ENCODE results near the gene PPP1R13B. TPM values are rescaled to one million over a fixed set of nuclear protein-coding genes. Genes with fewer than 3 reads are reported as not detected.
"Not testable (repeated sequence)": the region's sequence is repeated elsewhere in the genome, so short reads cannot be mapped to it uniquely, and the experiment has no call there.

PPP1R13B gene, protein sequence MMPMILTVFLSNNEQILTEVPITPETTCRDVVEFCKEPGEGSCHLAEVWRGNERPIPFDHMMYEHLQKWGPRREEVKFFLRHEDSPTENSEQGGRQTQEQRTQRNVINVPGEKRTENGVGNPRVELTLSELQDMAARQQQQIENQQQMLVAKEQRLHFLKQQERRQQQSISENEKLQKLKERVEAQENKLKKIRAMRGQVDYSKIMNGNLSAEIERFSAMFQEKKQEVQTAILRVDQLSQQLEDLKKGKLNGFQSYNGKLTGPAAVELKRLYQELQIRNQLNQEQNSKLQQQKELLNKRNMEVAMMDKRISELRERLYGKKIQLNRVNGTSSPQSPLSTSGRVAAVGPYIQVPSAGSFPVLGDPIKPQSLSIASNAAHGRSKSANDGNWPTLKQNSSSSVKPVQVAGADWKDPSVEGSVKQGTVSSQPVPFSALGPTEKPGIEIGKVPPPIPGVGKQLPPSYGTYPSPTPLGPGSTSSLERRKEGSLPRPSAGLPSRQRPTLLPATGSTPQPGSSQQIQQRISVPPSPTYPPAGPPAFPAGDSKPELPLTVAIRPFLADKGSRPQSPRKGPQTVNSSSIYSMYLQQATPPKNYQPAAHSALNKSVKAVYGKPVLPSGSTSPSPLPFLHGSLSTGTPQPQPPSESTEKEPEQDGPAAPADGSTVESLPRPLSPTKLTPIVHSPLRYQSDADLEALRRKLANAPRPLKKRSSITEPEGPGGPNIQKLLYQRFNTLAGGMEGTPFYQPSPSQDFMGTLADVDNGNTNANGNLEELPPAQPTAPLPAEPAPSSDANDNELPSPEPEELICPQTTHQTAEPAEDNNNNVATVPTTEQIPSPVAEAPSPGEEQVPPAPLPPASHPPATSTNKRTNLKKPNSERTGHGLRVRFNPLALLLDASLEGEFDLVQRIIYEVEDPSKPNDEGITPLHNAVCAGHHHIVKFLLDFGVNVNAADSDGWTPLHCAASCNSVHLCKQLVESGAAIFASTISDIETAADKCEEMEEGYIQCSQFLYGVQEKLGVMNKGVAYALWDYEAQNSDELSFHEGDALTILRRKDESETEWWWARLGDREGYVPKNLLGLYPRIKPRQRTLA
- total RNA-seq: 67.8 TPM
- long read RNA-seq, partial matches to known transcripts: 12 of 32 reads
- long read RNA-seq, other reads (novel, unspliced or antisense): 15 of 32 reads

DNA sequence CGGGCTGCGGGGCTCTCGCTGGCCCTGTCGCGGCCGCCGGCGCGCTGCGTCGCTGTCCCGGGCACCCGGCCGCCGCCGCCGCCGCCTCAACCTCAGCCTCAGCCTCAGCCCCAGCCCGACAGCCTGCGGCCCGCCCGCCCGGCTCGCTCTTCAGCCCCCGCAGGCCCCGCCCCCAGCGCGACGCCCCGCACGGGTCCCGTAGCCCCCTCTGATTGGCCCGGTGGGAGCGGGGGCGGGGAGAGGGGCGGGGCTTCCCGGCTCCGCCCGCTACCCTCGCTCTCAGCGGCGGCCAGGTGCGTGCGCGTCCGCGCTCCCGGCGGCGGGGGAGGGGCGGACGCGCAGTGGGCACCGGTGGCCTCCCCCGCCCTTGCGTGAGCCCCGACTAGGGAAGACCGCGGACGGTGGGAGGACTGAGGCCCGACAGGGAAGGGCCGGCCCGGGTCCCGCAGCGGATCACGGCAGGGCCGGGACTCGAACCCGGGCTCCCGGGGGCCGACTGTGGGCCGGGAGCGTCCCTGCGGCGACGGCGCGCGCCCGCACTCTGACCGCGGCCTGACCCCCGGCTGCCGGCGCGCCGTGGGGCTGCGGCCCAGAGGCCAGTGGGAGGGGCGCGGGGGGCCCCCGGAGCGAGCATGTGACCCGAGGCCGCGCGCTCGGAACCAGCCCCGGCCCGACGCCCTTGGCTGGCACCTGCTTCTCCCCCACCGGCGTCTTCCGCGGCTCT is at the start of gene PPP1R13B:
Gene PPP1R13B, minus strand, starts transcription at position 125 of the 724 bp plus-strand sequence. CDS start 268 bp downstream, outside the sequence.
- intact Hi-C loops (cut with DNase I): loop anchor here (2.0 to 5.0 kb wide), 2 partner anchors 33 to 40 kb away; no protein-coding TSS in a partner anchor
- DNase-seq (ENCODE audit: low spot score): peak; percentile 96

DNA sequence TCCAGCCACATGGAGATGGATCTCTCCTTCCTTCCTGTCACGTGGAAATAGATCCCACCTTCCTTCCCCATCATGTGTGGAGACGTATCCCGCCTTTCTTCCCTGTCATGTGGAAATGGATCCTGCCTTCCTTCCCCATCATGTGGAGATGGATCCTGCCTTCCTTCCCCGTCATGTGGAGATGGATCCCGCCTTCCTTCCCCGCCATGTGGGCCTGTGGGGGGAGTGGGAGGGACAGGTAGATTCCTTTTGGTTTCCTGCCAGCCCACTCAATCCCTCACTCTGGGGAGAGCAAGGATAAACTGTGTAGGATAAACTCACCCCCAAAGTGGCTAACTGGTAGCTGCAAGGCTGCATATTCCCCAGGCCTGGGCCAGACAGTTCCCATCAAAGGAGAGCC is 49.2 kb upstream of the PPP1R13B start:
- no peak for DNase-seq (ENCODE audit: low spot score)
- intact Hi-C loops (cut with DNase I): no loop called here

GRCh38 chr14:103894723-103895059 is 47.3 kb upstream of the PPP1R13B start:
- DNase-seq (ENCODE audit: low spot score): no peak
- intact Hi-C loops (cut with DNase I): no loop called here

DNA sequence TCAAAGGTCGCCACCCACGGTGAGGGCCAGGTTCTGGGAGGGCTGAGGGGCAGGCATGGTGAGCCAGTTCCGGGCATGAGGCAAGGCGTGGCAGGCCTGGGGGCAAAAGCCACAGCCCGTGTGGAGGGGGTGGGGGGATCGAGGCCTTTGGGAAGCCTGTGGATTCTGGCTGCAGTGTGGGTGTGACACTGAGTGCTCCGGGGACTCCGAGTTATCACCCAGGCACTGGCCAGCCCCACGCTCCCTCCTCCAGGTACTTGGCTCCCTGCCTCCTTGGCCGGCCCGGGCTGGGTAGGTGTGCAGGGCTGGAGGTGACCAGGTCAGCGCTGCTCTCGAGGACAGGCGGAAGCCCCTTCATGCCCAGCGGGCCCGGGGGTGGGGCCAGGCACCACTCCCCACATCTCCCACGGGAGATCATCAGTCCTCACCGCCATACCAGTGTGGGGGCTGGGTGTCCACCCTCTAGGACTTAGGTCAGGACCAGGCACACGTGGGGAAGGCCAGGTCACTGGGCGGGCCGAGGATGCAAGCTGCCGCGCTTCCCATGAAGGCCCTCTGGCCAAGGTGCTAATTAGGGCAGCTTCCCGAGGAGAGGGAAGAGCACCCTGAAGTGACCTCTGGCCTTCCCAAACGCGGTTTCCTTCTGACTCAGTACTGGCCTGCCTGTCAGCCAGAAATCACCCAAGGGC is 46.8 kb upstream of the PPP1R13B start:
- intact Hi-C loops (cut with DNase I): no loop called here
- no peak for DNase-seq (ENCODE audit: low spot score)

GRCh38 chr14:103892247-103892646 is 44.9 kb upstream of the PPP1R13B start:
- intact Hi-C loops (cut with DNase I): no loop called here
- no peak for DNase-seq (ENCODE audit: low spot score)

DNA sequence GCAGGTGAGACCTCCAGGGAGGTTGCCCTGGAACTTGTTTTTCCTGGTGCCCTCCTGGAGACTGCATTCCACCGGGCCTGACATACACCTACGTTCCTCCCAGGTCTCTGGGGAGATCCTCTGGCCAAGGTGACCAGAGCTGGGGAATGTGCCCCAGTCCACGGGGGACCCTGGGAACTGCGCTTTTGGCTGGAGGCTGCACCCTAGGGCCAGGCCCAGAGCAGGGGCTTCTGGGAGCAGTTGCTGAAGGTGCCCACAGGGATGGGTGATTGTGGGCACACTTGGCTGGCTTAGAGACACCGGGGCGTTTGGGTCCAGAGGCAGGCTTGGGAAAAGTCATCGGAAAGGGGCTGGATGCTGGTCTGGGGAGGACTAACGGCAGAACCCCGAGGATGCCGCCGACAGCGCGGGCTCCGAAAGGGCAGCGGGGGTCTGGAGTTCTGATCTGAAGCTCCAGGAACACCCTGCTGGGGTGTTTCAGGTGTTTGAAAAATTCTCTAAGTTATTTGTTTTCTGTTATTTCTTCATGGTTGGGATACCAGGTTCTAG is 44.4 kb upstream of the PPP1R13B start:
- no peak for DNase-seq (ENCODE audit: low spot score)
- intact Hi-C loops (cut with DNase I): no loop called here

GRCh38 chr14:103890821-103891666 is 43.7 kb upstream of the PPP1R13B start:
- intact Hi-C loops (cut with DNase I): no loop called here
- no peak for DNase-seq (ENCODE audit: low spot score)

DNA sequence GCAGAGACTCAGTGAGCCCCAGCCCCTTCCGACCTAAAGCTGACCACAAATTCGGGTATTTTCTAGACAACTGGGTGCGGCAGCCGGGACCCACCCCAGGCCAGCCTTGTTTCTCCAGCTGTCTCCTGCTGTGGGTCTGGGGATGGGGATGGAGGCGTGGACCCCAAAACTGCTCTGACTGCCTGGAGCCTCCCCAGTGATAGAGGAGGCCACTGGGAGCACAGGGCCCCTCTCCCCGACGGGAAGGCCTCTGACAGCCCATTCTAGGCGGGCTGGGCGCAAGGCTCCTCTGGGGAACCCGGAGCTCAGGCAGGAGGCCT is 42.6 kb upstream of the PPP1R13B start:
- intact Hi-C loops (cut with DNase I): no loop called here
- no peak for DNase-seq (ENCODE audit: low spot score)

GRCh38 chr14:103889313-103890051 is 42.1 kb upstream of the PPP1R13B start:
- intact Hi-C loops (cut with DNase I): no loop called here

GRCh38 chr14:103889002-103889312 is 41.6 kb upstream of the PPP1R13B start:
- intact Hi-C loops (cut with DNase I); DNase-seq (ENCODE audit: low spot score): not testable (repeated sequence)

More at GRCh38 chr14:103889313-103890051, 42.1 kb upstream of the PPP1R13B start:
- DNase-seq (ENCODE audit: low spot score): no peak

DNA sequence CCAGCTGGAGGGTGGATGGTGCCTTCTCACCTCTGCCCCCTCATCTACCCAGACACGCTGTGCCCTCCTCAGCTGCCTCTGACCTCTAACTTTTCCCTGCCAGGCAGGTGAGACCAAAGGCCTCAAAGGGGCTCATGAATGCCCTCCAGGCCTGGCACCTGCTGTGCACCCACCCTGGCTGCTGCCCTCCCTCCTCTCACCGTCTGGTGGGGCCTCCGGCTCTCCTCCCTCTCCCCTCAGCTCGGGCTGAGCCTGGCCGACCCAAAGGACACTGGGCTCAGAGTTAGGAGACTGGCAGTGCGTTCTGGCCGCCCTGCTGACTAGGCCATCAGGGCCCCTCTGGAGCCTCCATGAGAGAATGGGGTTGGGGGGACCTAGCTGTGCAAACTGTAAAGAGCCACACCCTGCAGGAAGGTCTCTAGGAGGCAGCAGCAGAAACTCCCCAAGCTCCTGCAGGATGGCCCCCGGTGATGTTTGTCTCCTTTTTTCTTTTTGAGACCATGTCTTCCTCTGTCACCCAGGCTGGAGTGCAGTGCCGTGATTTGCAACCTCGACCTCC is 40.3 kb upstream of the PPP1R13B start:
- DNase-seq (ENCODE audit: low spot score): no peak
- intact Hi-C loops (cut with DNase I): no loop called here

DNA sequence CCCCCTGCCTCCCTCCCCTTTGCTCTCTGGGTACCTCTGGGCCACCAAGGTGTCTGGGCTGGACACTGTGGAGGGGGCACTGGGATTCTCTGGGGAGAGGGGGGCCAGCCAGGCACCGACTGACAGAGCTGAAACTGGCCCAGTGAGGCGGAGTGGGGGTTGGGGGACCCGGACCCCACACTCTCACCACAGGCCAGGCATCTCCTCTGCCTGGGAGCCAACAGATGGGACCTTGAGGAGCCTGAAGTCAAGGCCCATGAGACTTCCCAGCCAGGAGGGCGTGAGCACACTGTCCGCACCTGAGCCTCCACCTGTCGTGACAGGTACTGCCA is 39.8 kb upstream of the PPP1R13B start:
- intact Hi-C loops (cut with DNase I): no loop called here
- DNase-seq (ENCODE audit: low spot score): no peak

DNA sequence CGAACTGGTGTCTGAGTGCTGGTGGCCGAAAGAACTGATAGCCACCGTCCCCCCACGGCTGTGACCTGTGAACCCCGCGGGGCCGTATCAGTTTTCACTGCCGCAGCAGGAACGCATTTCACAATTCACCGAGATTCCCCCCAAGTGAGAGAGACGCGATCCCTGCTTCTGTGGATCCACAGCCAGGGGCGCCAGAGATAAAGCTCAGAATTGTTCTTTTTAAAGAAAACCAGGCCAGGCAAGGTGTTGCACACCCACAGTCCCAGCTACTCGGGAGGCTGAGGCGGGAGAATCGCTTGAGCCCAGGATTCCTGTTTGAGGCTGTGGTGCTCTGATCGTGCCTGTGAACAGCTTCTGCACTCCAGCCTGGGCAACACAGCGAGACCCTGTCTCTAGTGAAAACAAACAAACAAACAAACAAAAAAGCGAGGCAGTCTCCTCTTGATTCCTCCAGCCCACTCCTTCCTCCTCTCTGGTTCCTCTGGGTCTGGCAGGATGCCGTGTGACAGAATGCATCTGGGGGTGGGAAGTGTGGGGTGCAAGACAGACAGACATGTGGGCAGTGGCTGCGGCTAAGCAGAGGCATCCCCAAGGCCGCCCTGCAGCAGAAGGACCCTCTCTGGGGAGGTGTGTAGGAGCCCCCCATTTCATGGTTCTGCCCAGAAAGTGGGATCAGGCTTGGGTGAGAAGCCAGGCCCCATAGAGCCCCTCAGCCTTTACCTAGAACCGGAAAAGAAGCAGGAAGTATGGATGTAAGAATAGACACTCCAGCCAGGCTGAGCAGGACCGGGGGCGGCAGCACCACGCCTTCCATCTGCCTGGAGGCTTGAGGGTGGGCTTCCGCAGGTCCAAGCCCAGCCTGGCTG is 39.2 kb upstream of the PPP1R13B start:
- intact Hi-C loops (cut with DNase I): no loop called here
- DNase-seq (ENCODE audit: low spot score): no peak

DNA sequence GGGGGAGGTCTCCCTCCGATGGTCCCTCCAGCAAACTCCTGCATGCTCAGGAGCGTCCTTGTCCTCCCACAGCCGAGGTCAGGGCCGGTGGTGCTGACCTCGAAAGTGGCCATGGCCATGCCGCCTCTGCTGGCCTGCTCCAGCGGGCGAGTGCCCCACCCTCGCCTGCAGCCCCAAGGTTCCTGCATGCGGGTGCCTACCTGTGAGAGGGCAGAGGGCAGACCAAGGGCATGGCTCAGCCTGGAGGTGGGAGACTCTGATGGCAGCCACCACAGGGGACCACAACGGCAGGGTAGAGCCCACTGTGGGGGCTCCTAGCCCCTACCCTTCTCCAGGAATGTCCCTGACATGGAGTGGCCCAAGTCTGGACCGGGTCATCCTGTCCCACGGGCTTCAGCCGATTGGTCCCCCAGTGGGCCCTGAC is 38.1 kb upstream of the PPP1R13B start:
- intact Hi-C loops (cut with DNase I): no loop called here
- no peak for DNase-seq (ENCODE audit: low spot score)

DNA sequence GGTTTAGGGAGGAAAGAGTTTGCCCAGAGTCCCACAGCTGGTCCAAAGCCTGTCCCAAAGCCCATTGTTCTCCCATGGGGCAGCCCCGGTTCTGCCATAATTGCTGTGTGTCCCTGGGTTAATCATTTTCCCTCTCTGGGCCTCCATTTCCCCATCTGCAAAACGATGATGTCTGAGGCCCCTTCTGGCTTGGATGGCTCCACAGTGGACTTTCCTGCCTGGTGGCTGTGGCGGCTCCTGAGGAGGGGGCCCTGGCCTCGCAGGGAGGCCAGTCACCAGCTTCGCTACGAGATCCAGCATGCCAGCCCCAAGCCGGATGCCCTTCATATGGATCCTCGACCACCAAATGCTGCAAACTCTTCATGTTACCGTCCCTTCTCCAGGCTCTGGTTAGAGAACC is 37.5 kb upstream of the PPP1R13B start:
- intact Hi-C loops (cut with DNase I): no loop called here
- no peak for DNase-seq (ENCODE audit: low spot score)

- intact Hi-C loops (cut with DNase I): no loop called here
- DNase-seq (ENCODE audit: low spot score): no peak
Observed at GRCh38 chr14:103883263-103883523, 35.8 kb upstream of the PPP1R13B start.

Measured in cardiac septum (tissue), 1 donor.